ENCODE measurements around the gene GNG5.
"Not testable (repeated sequence)": the region's sequence is repeated elsewhere in the genome, so short reads cannot be mapped to it uniquely, and the experiment has no call there.

Gene GNG5

GRCh38 chr1:84509029-84509428, 2.6 kb upstream of the GNG5 start:
- Histone ChIP-seq H3K27me3 (ENCODE audit: control insufficient read depth in 2 of 2, insufficient read depth in 2 of 2, low read length in 2 of 2) (no peaks in the 10 kb centered on the region), H3K36me3 (ENCODE audit: control insufficient read depth in 2 of 2, insufficient read depth in 2 of 2, low read length in 2 of 2) (no peaks in the 10 kb centered on the region), H3K9ac (ENCODE audit: low read depth in 1 of 2, low read length in 2 of 2) (no peak overlapping the region), H3K4me1 (ENCODE audit: control insufficient read depth in 2 of 2, insufficient read depth in 2 of 2, low read length in 2 of 2) (peaks cover 6 to 9% of the 10 kb centered on the region in 2 donors), H3K4me3 (ENCODE audit: low read length in 2 of 2) (no peak overlapping the region), H3K27ac (ENCODE audit: low read depth in 2 of 2, low read length in 2 of 2) (no peak overlapping the region), H3K9me3 (ENCODE audit: control insufficient read depth in 2 of 2, low read length in 2 of 2) (no peaks in the 10 kb centered on the region)

GRCh38 chr1:84508510-84508909, 2.1 kb upstream of the GNG5 start:
- Histone ChIP-seq H3K9me3 (ENCODE audit: control insufficient read depth in 2 of 2, low read length in 2 of 2) (no peaks in the 10 kb centered on the region), H3K4me3 (ENCODE audit: low read length in 2 of 2) (no peak overlapping the region), H3K9ac (ENCODE audit: low read depth in 1 of 2, low read length in 2 of 2) (no peak overlapping the region), H3K27me3 (ENCODE audit: control insufficient read depth in 2 of 2, insufficient read depth in 2 of 2, low read length in 2 of 2) (no peaks in the 10 kb centered on the region), H3K27ac (ENCODE audit: low read depth in 2 of 2, low read length in 2 of 2) (no peak overlapping the region), H3K4me1 (ENCODE audit: control insufficient read depth in 2 of 2, insufficient read depth in 2 of 2, low read length in 2 of 2) (peaks cover 11 to 14% of the 10 kb centered on the region in 2 donors), H3K36me3 (ENCODE audit: control insufficient read depth in 2 of 2, insufficient read depth in 2 of 2, low read length in 2 of 2) (no peaks in the 10 kb centered on the region)

GRCh38 chr1:84507887-84508286, 1.5 kb upstream of the GNG5 start:
- not testable (repeated sequence) for H3K9me3 ChIP-seq (ENCODE audit: control insufficient read depth in 2 of 2, low read length in 2 of 2); H3K27me3 ChIP-seq (ENCODE audit: control insufficient read depth in 2 of 2, insufficient read depth in 2 of 2, low read length in 2 of 2); H3K27ac ChIP-seq (ENCODE audit: low read depth in 2 of 2, low read length in 2 of 2); H3K9ac ChIP-seq (ENCODE audit: low read depth in 1 of 2, low read length in 2 of 2); H3K36me3 ChIP-seq (ENCODE audit: control insufficient read depth in 2 of 2, insufficient read depth in 2 of 2, low read length in 2 of 2)
- peak overlapping the region in 1 of 2 donors; percentile 93 for H3K4me3 ChIP-seq (ENCODE audit: low read length in 2 of 2)
- peaks cover 12 to 19% of the 10 kb centered on the region in 2 donors for H3K4me1 ChIP-seq (ENCODE audit: control insufficient read depth in 2 of 2, insufficient read depth in 2 of 2, low read length in 2 of 2)

GRCh38 chr1:84506729-84507453, 510 bp upstream of the GNG5 start:
- Histone ChIP-seq H3K4me3 (ENCODE audit: low read length in 2 of 2) (peak overlapping the region; percentile 92 to 93), H3K27me3 (ENCODE audit: control insufficient read depth in 2 of 2, insufficient read depth in 2 of 2, low read length in 2 of 2) (no peaks in the 10 kb centered on the region), H3K9ac (ENCODE audit: low read depth in 1 of 2, low read length in 2 of 2) (peak overlapping the region; percentile 87 to 94), H3K36me3 (ENCODE audit: control insufficient read depth in 2 of 2, insufficient read depth in 2 of 2, low read length in 2 of 2) (no peaks in the 10 kb centered on the region), H3K4me1 (ENCODE audit: control insufficient read depth in 2 of 2, insufficient read depth in 2 of 2, low read length in 2 of 2) (peaks cover 18 to 22% of the 10 kb centered on the region in 2 donors), H3K9me3 (ENCODE audit: control insufficient read depth in 2 of 2, low read length in 2 of 2) (no peaks in the 10 kb centered on the region), H3K27ac (ENCODE audit: low read depth in 2 of 2, low read length in 2 of 2) (peak overlapping the region; percentile 98)

GRCh38 chr1:84505493-84506001, 834 bp downstream of the GNG5 start:
- Histone ChIP-seq H3K9ac (ENCODE audit: low read depth in 1 of 2, low read length in 2 of 2) (peak overlapping the region; percentile 94 to 96), H3K27me3 (ENCODE audit: control insufficient read depth in 2 of 2, insufficient read depth in 2 of 2, low read length in 2 of 2) (no peaks in the 10 kb centered on the region), H3K9me3 (ENCODE audit: control insufficient read depth in 2 of 2, low read length in 2 of 2) (no peaks in the 10 kb centered on the region), H3K27ac (ENCODE audit: low read depth in 2 of 2, low read length in 2 of 2) (peak overlapping the region; percentile 98), H3K36me3 (ENCODE audit: control insufficient read depth in 2 of 2, insufficient read depth in 2 of 2, low read length in 2 of 2) (no peaks in the 10 kb centered on the region), H3K4me1 (ENCODE audit: control insufficient read depth in 2 of 2, insufficient read depth in 2 of 2, low read length in 2 of 2) (peaks cover 18 to 22% of the 10 kb centered on the region in 2 donors), H3K4me3 (ENCODE audit: low read length in 2 of 2) (peak overlapping the region; percentile 92 to 93)

- peaks cover 3 to 4% of the 10 kb centered on the region in 2 donors for H3K36me3 ChIP-seq (ENCODE audit: control insufficient read depth in 2 of 2, insufficient read depth in 2 of 2, low read length in 2 of 2)
- H3K4me1 ChIP-seq (ENCODE audit: control insufficient read depth in 2 of 2, insufficient read depth in 2 of 2, low read length in 2 of 2) = peaks cover 18 to 22% of the 10 kb centered on the region in 2 donors
- peak overlapping the region; percentile 94 to 96 for H3K9ac ChIP-seq (ENCODE audit: low read depth in 1 of 2, low read length in 2 of 2)
- peak overlapping the region; percentile 92 to 93 for H3K4me3 ChIP-seq (ENCODE audit: low read length in 2 of 2)
- H3K9me3 ChIP-seq (ENCODE audit: control insufficient read depth in 2 of 2, low read length in 2 of 2) = no peaks in the 10 kb centered on the region
- peak overlapping the region; percentile 98 for H3K27ac ChIP-seq (ENCODE audit: low read depth in 2 of 2, low read length in 2 of 2)
- H3K27me3 ChIP-seq (ENCODE audit: control insufficient read depth in 2 of 2, insufficient read depth in 2 of 2, low read length in 2 of 2) = no peaks in the 10 kb centered on the region
Measured at GRCh38 chr1:84504580-84505492, 1.5 kb downstream of the GNG5 start.

GRCh38 chr1:84502927-84503326, 3.5 kb downstream of the GNG5 start:
- H3K4me1 ChIP-seq (ENCODE audit: control insufficient read depth in 2 of 2, insufficient read depth in 2 of 2, low read length in 2 of 2) = peaks cover 18 to 22% of the 10 kb centered on the region in 2 donors
- peaks cover 17 to 18% of the 10 kb centered on the region in 2 donors for H3K36me3 ChIP-seq (ENCODE audit: control insufficient read depth in 2 of 2, insufficient read depth in 2 of 2, low read length in 2 of 2)
- H3K27me3 ChIP-seq (ENCODE audit: control insufficient read depth in 2 of 2, insufficient read depth in 2 of 2, low read length in 2 of 2) = no peaks in the 10 kb centered on the region
- H3K9ac ChIP-seq (ENCODE audit: low read depth in 1 of 2, low read length in 2 of 2) = no peak overlapping the region
- no peak overlapping the region for H3K27ac ChIP-seq (ENCODE audit: low read depth in 2 of 2, low read length in 2 of 2)
- H3K4me3 ChIP-seq (ENCODE audit: low read length in 2 of 2) = no peak overlapping the region
- no peaks in the 10 kb centered on the region for H3K9me3 ChIP-seq (ENCODE audit: control insufficient read depth in 2 of 2, low read length in 2 of 2)

GRCh38 chr1:84497631-84498275, 8.6 kb downstream of the GNG5 start:
- Histone ChIP-seq H3K9me3 (ENCODE audit: control insufficient read depth in 2 of 2, low read length in 2 of 2) (no peaks in the 10 kb centered on the region), H3K9ac (ENCODE audit: low read depth in 1 of 2, low read length in 2 of 2) (no peak overlapping the region), H3K27ac (ENCODE audit: low read depth in 2 of 2, low read length in 2 of 2) (no peak overlapping the region), H3K4me3 (ENCODE audit: low read length in 2 of 2) (no peak overlapping the region), H3K27me3 (ENCODE audit: control insufficient read depth in 2 of 2, insufficient read depth in 2 of 2, low read length in 2 of 2) (no peaks in the 10 kb centered on the region), H3K4me1 (ENCODE audit: control insufficient read depth in 2 of 2, insufficient read depth in 2 of 2, low read length in 2 of 2) (peaks cover 3 to 4% of the 10 kb centered on the region in 2 donors), H3K36me3 (ENCODE audit: control insufficient read depth in 2 of 2, insufficient read depth in 2 of 2, low read length in 2 of 2) (peaks cover 51 to 60% of the 10 kb centered on the region in 2 donors)

GRCh38 chr1:84496498-84496897, 9.9 kb downstream of the GNG5 start:
- H3K4me3 ChIP-seq (ENCODE audit: low read length in 2 of 2) = no peak overlapping the region
- H3K4me1 ChIP-seq (ENCODE audit: control insufficient read depth in 2 of 2, insufficient read depth in 2 of 2, low read length in 2 of 2) = no peaks in the 10 kb centered on the region
- no peaks in the 10 kb centered on the region for H3K27me3 ChIP-seq (ENCODE audit: control insufficient read depth in 2 of 2, insufficient read depth in 2 of 2, low read length in 2 of 2)
- no peak overlapping the region for H3K27ac ChIP-seq (ENCODE audit: low read depth in 2 of 2, low read length in 2 of 2)
- H3K9ac ChIP-seq (ENCODE audit: low read depth in 1 of 2, low read length in 2 of 2) = no peak overlapping the region
- H3K9me3 ChIP-seq (ENCODE audit: control insufficient read depth in 2 of 2, low read length in 2 of 2) = no peaks in the 10 kb centered on the region
- peaks cover 62 to 72% of the 10 kb centered on the region in 2 donors for H3K36me3 ChIP-seq (ENCODE audit: control insufficient read depth in 2 of 2, insufficient read depth in 2 of 2, low read length in 2 of 2)
